GM18511 (cell line): Measurements from ENCODE around the gene MTG1.
"Not testable (repeated sequence)": the region's sequence is repeated elsewhere in the genome, so short reads cannot be mapped to it uniquely, and the experiment has no call there.

Source experiments
- ATAC-seq: cut with Tn5 transposase; IDR thresholded peaks from one replicate; pipeline ENCODE4 v1.9.1; 2021; ENCODE audit warnings: mild to moderate bottlenecking, moderate library complexity; ENCODE audit not compliant: unreplicated experiment

Gene MTG1

GRCh38 chr10:133399123-133399601, 5.2 kb downstream of the MTG1 start:
- no peak for ATAC-seq

DNA sequence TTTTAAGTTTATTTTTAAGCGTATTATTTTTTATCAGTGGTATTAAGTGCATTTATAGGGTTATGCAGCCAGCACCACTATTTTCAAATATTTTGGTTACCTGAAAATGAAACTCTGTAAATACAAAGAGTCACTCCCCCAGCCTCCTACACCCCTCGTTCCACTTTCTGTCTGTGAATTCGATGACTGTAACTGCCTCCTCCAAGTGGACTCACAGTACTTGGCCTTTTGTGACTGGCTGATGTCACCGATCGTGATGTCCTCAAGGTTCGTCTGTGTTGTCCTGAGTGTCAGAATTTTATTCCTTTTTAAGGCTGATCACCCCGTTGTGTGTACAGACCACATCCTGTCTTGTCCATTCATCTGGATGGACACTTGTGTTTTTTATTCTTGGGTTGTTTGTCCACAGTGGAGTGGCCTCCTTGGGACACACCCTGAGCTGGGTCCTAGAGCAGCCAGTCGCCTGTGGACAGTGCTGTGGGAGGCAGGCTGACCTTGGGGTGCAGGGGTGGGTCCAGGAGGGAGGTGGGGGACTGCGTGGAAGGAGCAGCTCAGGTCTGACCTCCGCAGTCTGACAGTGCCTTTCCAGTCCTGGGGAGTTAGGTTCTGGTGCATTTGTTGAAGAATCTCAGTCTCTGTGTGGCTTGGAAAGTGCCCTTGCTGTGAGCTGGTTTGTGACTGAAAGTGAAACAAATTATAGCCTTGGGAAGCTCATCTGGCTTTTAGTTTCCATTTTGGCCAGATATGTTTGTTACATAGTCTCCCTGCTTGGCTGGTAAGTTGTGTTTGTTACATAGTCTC, 6.9 kb downstream of the MTG1 start:
- ATAC-seq = peak; percentile 85

DNA sequence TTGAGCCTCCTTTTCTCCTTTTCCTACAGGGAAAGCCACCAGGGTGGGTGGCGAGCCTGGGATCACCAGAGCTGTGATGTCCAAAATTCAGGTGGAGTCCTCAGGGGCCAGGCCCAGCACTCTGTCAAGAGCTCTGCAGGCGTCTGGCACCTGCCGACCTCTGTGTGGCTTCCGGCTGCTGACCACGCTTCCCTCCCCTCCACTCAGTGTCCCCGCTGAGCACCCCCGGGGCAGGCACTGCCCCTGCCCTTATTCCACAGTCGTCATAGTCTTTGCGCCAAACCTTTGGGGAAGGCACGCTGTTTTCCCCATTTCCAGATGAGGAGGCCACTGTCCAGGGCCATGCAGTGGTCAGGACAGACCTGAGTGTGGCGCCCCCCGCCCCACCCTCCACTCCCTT, 7.5 kb downstream of the MTG1 start:
- ATAC-seq = no peak

DNA sequence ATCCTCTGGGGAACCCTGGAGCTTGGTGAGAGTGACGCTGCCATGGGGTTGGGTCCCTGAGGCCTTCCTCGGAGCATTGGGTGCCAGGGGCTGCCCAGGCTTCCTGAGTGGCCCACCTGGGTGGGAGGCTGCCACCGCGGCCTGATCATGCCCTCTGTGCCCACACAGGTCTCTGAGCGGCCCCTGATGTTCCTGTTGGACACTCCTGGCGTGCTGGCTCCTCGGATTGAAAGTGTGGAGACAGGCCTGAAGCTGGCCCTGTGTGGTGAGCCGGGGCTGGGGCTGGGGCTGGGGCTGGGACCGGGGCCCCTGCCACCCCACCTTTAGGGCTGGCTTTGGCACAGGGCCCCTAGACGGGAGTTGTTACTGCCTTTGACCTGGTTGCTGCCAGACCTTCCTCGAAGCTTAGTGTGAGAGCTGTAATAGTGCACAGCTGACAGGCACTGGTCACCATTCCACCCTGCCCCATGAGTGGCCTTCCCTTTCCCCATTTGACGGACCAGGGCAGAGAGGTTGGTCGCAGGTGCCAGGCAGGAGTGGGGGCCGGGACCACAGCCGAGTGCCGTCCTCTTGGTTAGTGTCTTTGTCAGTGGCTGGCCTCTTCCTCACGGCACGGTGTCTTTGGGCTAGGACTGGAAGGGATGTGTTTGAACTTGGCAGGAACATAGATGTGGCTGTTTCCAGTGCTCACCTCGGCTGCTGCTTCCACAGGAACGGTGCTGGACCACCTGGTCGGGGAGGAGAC, 8.2 kb downstream of the MTG1 start:
- no peak for ATAC-seq

- ATAC-seq = no peak
These were observed 9.4 kb downstream of the MTG1 start for GRCh38 chr10:133403359-133403758.

DNA sequence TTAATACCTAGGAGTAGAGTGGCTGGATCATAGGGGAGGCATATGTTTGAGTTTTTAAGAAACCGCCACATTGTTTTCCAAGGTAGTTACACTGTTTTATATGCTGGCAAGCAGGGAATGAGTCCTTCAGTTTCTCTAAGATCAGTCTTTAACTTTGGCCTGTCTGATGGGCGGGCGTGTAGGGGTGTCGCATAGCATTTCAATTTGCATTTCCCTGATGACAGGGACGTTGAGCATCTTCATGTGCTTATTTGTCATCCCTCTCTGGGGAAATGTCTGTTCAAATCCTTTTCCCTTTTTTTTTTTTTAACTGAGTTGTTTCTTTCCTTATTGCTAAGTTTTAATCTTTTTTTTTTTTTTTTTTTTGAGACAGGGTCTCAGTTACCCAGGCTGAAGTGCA, 9.8 kb downstream of the MTG1 start:
- no peak for ATAC-seq

GRCh38 chr10:133405272-133405671, 11.3 kb downstream of the MTG1 start:
- ATAC-seq = no peak

DNA sequence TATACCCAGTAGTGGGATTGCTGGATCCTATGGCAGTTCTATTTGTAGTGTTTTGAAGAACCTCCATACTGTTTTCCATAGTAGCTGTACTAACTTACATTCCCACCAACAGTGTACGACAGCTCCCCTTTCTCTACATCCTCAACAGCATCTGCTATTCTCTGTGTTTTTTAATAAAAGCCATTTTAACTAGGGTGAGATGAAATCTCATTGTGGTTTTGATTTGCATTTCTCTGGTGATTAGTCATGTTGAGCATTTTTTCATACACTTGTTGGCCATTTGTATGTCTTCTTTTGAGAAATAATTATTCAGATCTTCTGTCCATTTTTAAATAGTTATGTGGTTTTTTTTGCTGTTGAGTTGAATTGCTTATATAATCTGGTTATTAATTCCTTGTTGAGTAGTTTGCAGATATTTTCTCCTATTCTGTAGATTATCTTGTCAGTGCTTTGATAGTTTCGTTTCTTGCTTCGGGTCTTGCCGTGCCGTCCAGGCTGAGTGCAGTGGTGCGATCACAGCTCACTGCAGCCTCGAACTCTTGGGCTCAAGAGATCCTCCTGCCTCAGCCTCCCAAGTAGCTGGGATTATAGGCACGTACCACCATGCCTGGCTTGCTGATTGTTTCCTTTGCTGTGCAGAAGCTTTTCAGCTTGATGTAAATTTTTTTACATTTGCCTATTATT, 12.0 kb downstream of the MTG1 start:
- peak; percentile 68 for ATAC-seq

DNA sequence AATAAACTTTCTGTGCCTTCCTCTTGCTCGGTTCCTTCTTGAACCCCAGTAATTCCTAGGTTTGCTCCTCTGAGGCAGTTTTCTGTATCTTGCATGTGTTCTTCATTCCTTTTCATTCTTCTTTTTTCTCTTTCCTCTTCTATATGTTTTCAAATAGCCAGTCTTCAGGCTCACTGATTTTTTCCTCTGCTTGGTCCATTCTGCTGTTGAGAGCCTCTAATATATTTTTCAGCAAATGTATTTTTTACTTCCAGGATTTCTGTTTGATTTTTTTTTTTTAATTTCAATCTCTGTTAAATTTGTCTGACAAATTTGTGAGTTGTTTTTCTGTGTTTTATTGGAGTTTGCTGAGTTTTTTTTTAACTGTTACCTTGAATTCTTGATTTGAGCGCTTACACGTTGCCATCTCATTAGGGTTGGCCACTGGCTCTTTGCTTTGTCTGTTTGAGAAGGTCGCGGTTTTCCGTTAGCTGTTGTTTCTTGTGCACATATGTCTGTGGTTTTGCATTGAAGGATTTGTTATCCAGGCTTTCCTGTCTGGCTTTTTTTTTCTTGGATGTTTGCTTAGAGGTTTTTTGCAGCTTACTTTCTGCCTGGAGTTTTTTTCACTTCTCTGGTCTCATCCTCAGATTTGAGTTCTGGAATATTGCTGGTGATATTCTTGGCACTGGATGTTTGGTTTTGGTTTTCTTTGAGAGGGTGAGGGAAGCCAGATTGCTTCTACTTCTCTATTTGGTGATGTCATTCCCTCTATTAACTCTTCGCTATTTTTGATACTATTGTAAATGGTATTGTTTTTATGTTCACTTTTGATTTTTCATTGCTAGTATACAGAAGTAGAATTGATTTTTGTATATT, 17.8 kb downstream of the MTG1 start:
- no peak for ATAC-seq

DNA sequence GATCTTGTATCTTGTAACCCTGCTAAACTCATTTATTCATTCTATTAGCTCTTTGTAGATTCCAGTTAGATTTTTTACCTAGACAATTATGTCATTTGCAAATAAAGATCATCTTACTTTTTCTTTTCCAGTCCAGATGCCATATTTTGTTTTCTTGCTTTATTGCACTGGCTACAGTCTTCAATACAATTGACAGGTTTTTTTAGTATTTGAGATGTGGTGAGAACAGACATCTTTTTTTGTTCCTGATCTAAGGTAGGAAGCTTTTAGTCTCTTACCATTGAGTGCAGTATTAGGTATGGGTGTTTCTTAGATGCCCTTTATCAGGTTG, 18.4 kb downstream of the MTG1 start:
- no peak for ATAC-seq

- not testable (repeated sequence) for ATAC-seq
These were observed 20.4 kb downstream of the MTG1 start for GRCh38 chr10:133414401-133414800.

DNA sequence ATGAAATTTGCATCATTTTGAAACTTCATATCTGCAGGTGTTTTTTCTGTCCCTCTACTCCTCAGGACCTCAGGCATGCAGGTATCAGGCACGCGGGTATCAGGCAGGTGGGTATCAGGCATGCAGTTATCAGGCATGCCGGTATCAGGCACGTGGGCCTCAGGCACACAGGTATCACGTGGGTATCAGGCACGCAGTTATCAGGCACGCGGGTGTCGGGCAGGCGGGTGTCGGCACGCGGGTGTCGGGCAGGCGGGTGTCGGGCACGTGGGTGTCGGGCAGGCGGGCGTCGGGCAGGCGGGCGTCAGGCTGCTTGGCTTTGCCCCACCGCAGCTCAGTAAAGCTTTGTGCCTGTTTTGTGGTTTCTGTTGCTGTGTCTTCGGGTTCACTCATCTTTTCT, 21.8 kb downstream of the MTG1 start:
- no peak for ATAC-seq

DNA sequence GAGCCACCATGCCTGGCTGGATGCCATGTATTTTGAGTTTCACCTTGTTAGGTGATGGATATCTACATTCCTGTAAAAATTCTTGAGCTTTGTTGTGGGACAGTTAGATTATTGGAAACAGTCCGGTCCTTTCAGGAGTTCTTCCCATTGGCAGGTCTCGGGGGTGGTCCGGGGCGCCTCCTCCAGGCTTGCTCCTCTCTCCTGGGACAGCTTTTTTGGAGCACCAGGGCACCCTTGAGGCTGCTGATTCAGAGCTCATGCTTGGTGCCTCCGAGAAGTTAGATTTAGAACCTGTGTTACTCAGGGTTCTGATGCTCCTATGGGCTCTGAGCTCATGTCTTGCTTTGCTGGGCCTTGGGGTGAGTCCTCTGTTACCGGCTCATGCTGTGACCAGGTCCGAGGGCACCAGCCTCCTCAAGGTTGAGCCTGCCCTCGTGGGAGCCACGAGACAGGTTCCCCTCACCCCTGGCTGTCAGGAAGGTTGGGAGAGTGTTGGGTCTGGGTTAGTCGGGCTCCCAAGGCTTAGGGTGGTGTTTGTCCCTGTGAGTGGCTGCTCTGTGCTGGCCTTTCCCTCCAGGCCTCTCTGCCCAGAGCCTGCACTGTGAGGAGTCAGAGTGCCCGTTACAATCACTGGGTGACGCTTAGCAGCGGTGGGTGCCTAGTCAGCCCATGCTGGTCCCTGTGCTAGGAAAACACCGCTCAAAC, 24.5 kb downstream of the MTG1 start:
- no peak for ATAC-seq

DNA sequence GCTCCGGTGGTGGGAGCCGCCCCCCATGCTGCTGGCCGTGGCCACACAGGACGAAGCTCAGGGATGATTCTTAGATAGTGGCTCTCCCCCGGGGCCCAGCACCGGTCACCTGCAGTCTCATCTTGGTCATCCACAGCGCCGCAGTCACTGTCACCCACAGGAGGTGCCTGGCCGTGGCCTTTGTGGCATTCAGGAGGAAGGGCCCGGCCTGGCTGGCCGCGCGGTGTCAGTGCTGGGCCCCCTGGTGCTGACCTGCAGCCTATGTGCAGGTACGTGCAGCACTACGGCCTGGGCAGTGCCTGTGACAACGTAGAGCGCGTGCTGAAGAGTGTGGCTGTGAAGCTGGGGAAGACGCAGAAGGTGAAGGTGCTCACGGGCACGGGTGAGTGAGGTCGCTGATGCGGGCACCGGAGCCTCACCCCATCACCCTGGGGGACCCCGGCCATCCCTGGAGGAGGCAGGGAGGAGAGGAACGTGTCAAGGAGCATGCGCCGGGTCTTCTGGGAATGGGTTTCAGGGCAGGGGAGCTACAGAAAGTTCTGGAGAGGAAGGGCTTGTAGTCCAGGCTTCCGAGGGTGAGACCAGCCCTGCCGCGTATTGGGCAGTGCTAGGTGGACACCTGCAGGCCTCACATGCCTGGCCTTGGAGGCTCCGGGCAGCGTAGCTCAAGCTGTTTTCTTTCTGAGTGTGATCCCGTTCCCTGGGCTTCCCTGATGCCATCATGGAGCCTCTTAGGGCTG, 25.4 kb downstream of the MTG1 start:
- no peak for ATAC-seq

- no peak for ATAC-seq
These were observed 26.1 kb downstream of the MTG1 start for GRCh38 chr10:133420028-133420427.

DNA sequence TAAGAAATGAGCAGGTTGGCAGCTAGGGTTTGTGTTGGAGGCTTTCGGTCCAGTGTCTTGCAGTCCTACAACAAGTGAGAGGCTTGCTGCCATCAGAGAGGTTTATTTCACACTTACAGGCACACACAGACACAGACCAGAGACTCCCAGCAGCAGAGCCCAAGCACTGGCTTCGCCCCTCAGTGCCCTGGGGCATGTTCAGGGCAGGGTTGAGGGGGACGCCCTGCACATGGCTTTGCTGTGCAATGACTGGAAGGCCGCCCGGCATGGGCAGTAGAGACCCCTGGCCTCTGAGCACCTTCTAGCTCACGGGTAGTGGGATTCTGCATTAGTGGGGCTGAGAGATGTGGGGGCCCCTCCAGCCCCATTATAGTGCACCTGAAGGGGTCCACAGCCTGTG, 26.6 kb downstream of the MTG1 start:
- no peak for ATAC-seq

GRCh38 chr10:133421336-133422222, 27.6 kb downstream of the MTG1 start:
- no peak for ATAC-seq

GRCh38 chr10:133422223-133422806, 28.4 kb downstream of the MTG1 start:
- no peak for ATAC-seq
